ENCODE measurements around the gene LILRB5. TPM values are rescaled to one million over a fixed set of nuclear protein-coding genes. Genes with fewer than 3 reads are reported as not detected.

The LILRB5 gene
- total and polyA plus RNA-seq, 7 experiments from 2014 or later = 0.08 to 1.8 (median 1.2) TPM; not detected in 3

DNA sequence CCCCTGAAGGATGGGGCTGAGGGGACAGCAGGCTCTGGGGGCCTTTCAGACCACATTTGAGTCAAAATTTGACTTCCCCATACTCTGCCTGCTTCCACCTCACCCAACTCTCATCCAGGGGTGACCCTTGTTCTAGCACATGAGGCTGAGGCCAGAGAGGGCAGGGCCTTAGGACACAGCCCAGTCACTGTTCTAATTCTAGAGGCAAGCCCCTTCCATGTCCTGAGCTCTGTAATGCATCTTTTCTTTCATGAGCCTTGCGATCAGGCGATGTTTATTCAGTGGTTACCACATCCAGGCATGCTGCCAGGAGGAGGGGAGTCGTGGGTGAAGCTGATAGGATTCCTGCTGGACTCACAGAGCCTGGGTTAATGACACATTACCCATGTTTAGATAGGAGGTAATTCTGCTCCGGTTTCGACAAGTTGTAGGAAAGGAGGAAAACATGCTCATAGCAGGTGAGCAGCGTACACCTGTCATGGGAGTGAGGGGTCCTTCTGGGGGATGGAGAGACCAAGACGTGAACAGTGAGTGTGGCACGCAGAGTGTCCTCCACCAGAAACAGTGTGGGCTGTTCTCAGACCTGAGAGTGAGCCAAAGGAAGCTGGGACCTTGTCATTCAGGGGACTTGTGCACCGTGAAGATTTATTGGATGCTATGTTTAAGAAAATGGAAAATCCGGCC lies 47.1 kb downstream of the LILRB5 start:
- Histone ChIP-seq H3K27me3 (ENCODE audit: control insufficient read depth in 2 of 2, insufficient read depth in 2 of 2, low read length in 2 of 2) (no peaks in the 10 kb centered on the region), H3K27ac (ENCODE audit: low read depth, low read length) (peak overlapping the region; percentile 1), H3K36me3 (ENCODE audit: control insufficient read depth in 2 of 3, insufficient read depth in 3 of 3, low read length in 3 of 3) (peaks cover 3 to 29% (median 14%) of the 10 kb centered on the region in 3 experiments), H3K9me3 (ENCODE audit: control insufficient read depth in 2 of 3, low read length in 3 of 3) (no peaks in the 10 kb centered on the region), H3K4me1 (ENCODE audit: control insufficient read depth in 2 of 2, insufficient read depth in 2 of 2, low read length in 2 of 2) (peaks cover 47 to 48% of the 10 kb centered on the region in 2 donors), H3K4me3 (ENCODE audit: low read length) (no peak overlapping the region)
- POLR2A ChIA-PET = interaction anchor here (1.0 to 3.0 kb wide), 3 partner anchors 9 to 21 kb away, joined by 3 to 12 read pairs (median 6); partner anchors contain the start of genes MBOAT7 and RPS9
- DNase-seq (no peak), ATAC-seq (peak; percentile 46)
- peaks cover 2 to 34% (median 12%) of the 10 kb centered on the region in 5 donors for H3K36me3 Mint-ChIP-seq
- CTCF ChIA-PET = no interaction called here
- H3K27ac Mint-ChIP-seq = peak overlapping the region in 8 of 9 donors; percentile 3 to 82 (median 72)
- H3K27me3 Mint-ChIP-seq = no peaks in the 10 kb centered on the region
- peaks cover 37 to 65% (median 61%) of the 10 kb centered on the region in 7 donors for H3K4me1 Mint-ChIP-seq
- H3K4me3 Mint-ChIP-seq = peak overlapping the region; percentile 10 to 78 (median 56)
- no peaks in the 10 kb centered on the region for H3K9me3 Mint-ChIP-seq
- intact Hi-C loops (cut with micrococcal nuclease) = loop anchor here (1.0 to 2.0 kb wide), 3 partner anchors 9 to 21 kb away; partner anchors contain the start of gene MBOAT7 (in 1 of the 2)

- no peak for ATAC-seq
- H3K4me1 Mint-ChIP-seq = peaks cover 44 to 72% (median 68%) of the 10 kb centered on the region in 7 donors
Measured at GRCh38 chr19:54209058-54209810, 47.8 kb downstream of the LILRB5 start.

GRCh38 chr19:54208784-54209057 lies 48.4 kb downstream of the LILRB5 start:
- DNase-seq (no peak), ATAC-seq (no peak)
- Mint-ChIP-seq H3K27me3 (no peaks in the 10 kb centered on the region), H3K36me3 (peaks cover 4 to 40% (median 14%) of the 10 kb centered on the region in 5 donors), H3K9me3 (no peaks in the 10 kb centered on the region), H3K4me1 (peaks cover 45 to 77% (median 73%) of the 10 kb centered on the region in 7 donors), H3K4me3 (peak overlapping the region in 7 of 10 donors; percentile 59 to 78 (median 66)), H3K27ac (peak overlapping the region in 6 of 9 donors; percentile 25 to 82 (median 72))
- peaks cover 7 to 41% (median 14%) of the 10 kb centered on the region in 3 experiments for H3K36me3 ChIP-seq (ENCODE audit: control insufficient read depth in 2 of 3, insufficient read depth in 3 of 3, low read length in 3 of 3)
- no peaks in the 10 kb centered on the region for H3K27me3 ChIP-seq (ENCODE audit: control insufficient read depth in 2 of 2, insufficient read depth in 2 of 2, low read length in 2 of 2)
- intact Hi-C loops (cut with micrococcal nuclease) = loop anchor here in 1 of 2 donors (1.0 to 2.0 kb wide), 3 partner anchors 8 to 22 kb away; partner anchors contain the start of genes MBOAT7 and RPS9
- H3K4me1 ChIP-seq (ENCODE audit: control insufficient read depth in 2 of 2, insufficient read depth in 2 of 2, low read length in 2 of 2) = peaks cover 51 to 53% of the 10 kb centered on the region in 2 donors
- ChIA-PET CTCF (no interaction called here), POLR2A (interaction anchor here (1.5 to 3.0 kb wide), 2 partner anchors 12 to 20 kb away, joined by 4 to 12 read pairs; partner anchors contain the start of gene MBOAT7)
- H3K9me3 ChIP-seq (ENCODE audit: control insufficient read depth in 2 of 3, low read length in 3 of 3) = no peaks in the 10 kb centered on the region
- no peak overlapping the region for H3K27ac ChIP-seq (ENCODE audit: low read depth, low read length)
- H3K4me3 ChIP-seq (ENCODE audit: low read length) = no peak overlapping the region

More at GRCh38 chr19:54209058-54209810, 47.8 kb downstream of the LILRB5 start:
- ChIA-PET POLR2A (interaction anchor here (1.0 to 3.0 kb wide), 4 partner anchors 8 to 20 kb away, joined by 3 to 12 read pairs (median 5); partner anchors contain the start of genes MBOAT7 and RPS9), CTCF (no interaction called here)
- Histone ChIP-seq H3K27me3 (ENCODE audit: control insufficient read depth in 2 of 2, insufficient read depth in 2 of 2, low read length in 2 of 2) (no peaks in the 10 kb centered on the region), H3K27ac (ENCODE audit: low read depth, low read length) (peak overlapping the region; percentile 1), H3K9me3 (ENCODE audit: control insufficient read depth in 2 of 3, low read length in 3 of 3) (no peaks in the 10 kb centered on the region), H3K4me1 (ENCODE audit: control insufficient read depth in 2 of 2, insufficient read depth in 2 of 2, low read length in 2 of 2) (peaks cover 47 to 49% of the 10 kb centered on the region in 2 donors), H3K4me3 (ENCODE audit: low read length) (no peak overlapping the region), H3K36me3 (ENCODE audit: control insufficient read depth in 2 of 3, insufficient read depth in 3 of 3, low read length in 3 of 3) (peaks cover 4 to 36% (median 14%) of the 10 kb centered on the region in 3 experiments)
- Mint-ChIP-seq H3K9me3 (no peaks in the 10 kb centered on the region), H3K27me3 (no peaks in the 10 kb centered on the region), H3K36me3 (peaks cover 4 to 36% (median 14%) of the 10 kb centered on the region in 5 donors), H3K4me3 (peak overlapping the region in 5 of 10 donors; percentile 55 to 78 (median 59)), H3K27ac (peak overlapping the region in 5 of 9 donors; percentile 3 to 82 (median 55))
- intact Hi-C loops (cut with micrococcal nuclease) = loop anchor here in 1 of 2 donors (2.0 kb wide), 2 partner anchors 20 to 22 kb away; partner anchors contain the start of gene MBOAT7
- DNase-seq = no peak

DNA sequence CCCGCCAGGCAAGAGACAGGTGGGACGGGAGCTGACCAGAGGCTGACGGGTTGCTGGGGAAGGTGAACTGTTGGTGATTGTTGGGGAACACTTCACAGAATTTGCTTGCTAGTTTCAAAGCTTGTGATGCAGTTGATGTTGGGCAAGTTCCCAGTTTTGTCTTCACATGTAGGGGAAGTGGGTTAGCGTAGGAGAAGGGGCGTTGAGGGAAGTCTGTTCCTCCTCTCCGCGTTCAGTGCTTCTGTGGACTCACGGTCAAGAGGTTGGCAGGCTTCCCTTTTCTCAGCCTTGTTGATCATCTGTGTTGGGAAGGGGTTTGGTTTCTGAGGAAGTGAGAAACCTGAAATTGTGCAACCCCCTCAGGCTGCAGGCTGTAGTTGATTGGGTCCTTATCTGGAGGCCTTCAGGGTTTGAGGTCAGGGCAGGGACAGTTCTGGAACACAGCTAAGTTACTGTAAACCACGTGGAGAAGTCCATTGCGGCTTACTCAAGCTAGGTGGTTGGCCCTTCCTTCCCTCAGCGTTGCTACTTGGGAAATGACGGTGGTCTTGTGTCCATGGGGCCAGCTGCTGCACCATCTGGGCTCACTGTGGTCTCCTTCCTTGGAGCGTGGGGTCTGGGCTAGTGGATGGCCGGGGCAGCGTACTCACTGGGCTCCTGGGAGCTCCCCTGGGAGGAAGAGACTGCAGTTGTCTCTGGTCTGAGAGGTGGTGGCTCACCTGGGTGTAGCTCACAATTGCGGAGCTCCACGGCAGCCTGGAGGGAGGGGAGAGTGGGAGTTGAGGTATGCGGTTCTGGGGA lies 48.9 kb downstream of the LILRB5 start:
- intact Hi-C loops (cut with micrococcal nuclease) = loop anchor here in 1 of 2 donors (1.0 to 2.0 kb wide), 3 partner anchors 8 to 23 kb away; partner anchors contain the start of genes MBOAT7 and RPS9
- peak overlapping the region; percentile 22 to 82 (median 72) for H3K27ac Mint-ChIP-seq
- H3K36me3 ChIP-seq (ENCODE audit: control insufficient read depth in 2 of 3, insufficient read depth in 3 of 3, low read length in 3 of 3) = peaks cover 12 to 46% (median 14%) of the 10 kb centered on the region in 3 experiments
- ATAC-seq (peak; percentile 66), DNase-seq (peak in 8 of 9 donors; percentile 19 to 75 (median 52))
- H3K27me3 ChIP-seq (ENCODE audit: control insufficient read depth in 2 of 2, insufficient read depth in 2 of 2, low read length in 2 of 2) = no peaks in the 10 kb centered on the region
- H3K4me1 ChIP-seq (ENCODE audit: control insufficient read depth in 2 of 2, insufficient read depth in 2 of 2, low read length in 2 of 2) = peaks cover 56 to 58% of the 10 kb centered on the region in 2 donors
- peak overlapping the region; percentile 51 for H3K27ac ChIP-seq (ENCODE audit: low read depth, low read length)
- ChIA-PET POLR2A (interaction anchor here (0.6 to 3.0 kb wide), 4 partner anchors 12 to 52 kb away, joined by 3 to 12 read pairs (median 4); partner anchors contain the start of genes MBOAT7 and TSEN34), CTCF (no interaction called here)
- peaks cover 4 to 40% (median 14%) of the 10 kb centered on the region in 5 donors for H3K36me3 Mint-ChIP-seq
- peak overlapping the region; percentile 25 to 78 (median 64) for H3K4me3 Mint-ChIP-seq
- no peaks in the 10 kb centered on the region for H3K27me3 Mint-ChIP-seq
- H3K4me3 ChIP-seq (ENCODE audit: low read length) = no peak overlapping the region
- H3K4me1 Mint-ChIP-seq = peaks cover 45 to 83% (median 78%) of the 10 kb centered on the region in 7 donors
- H3K9me3 ChIP-seq (ENCODE audit: control insufficient read depth in 2 of 3, low read length in 3 of 3) = no peaks in the 10 kb centered on the region
- no peaks in the 10 kb centered on the region for H3K9me3 Mint-ChIP-seq

DNA sequence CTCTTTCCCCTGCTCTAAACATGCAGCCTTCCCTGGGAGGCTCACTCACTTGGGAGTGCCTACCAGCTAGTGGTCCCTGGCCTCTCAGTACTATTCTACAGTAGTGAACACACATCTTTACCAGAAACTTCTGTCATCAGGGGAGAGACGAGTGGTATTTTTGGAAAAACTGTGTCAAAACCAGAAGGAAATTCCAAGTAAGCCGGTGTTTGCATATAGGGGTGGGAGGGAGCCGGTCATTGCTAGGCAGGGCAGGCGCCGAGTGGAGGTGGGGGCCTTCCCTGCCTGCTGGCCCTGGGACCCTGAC lies 49.4 kb downstream of the LILRB5 start:
- intact Hi-C loops (cut with micrococcal nuclease) = no loop called here
- Mint-ChIP-seq H3K36me3 (peaks cover 4 to 44% (median 19%) of the 10 kb centered on the region in 5 donors), H3K27me3 (no peaks in the 10 kb centered on the region), H3K27ac (peak overlapping the region in 8 of 9 donors; percentile 22 to 82 (median 72)), H3K4me3 (peak overlapping the region; percentile 39 to 78 (median 64)), H3K4me1 (peaks cover 45 to 88% (median 83%) of the 10 kb centered on the region in 7 donors), H3K9me3 (no peaks in the 10 kb centered on the region)
- no peak overlapping the region for H3K4me3 ChIP-seq (ENCODE audit: low read length)
- ChIA-PET CTCF (interaction anchor here (1.2 kb wide), 1 partner anchor 24 kb away, joined by 4 read pairs; no protein-coding TSS in a partner anchor), POLR2A (interaction anchor here (0.5 to 3.0 kb wide), 5 partner anchors 11 to 52 kb away, joined by 3 to 12 read pairs (median 4); partner anchors contain the start of genes MBOAT7 and TSEN34)
- H3K4me1 ChIP-seq (ENCODE audit: control insufficient read depth in 2 of 2, insufficient read depth in 2 of 2, low read length in 2 of 2) = peaks cover 61 to 63% of the 10 kb centered on the region in 2 donors
- DNase-seq (no peak), ATAC-seq (no peak)
- H3K36me3 ChIP-seq (ENCODE audit: control insufficient read depth in 2 of 3, insufficient read depth in 3 of 3, low read length in 3 of 3) = peaks cover 18 to 52% (median 20%) of the 10 kb centered on the region in 3 experiments
- H3K27me3 ChIP-seq (ENCODE audit: control insufficient read depth in 2 of 2, insufficient read depth in 2 of 2, low read length in 2 of 2) = no peaks in the 10 kb centered on the region
- no peaks in the 10 kb centered on the region for H3K9me3 ChIP-seq (ENCODE audit: control insufficient read depth in 2 of 3, low read length in 3 of 3)
- peak overlapping the region; percentile 51 for H3K27ac ChIP-seq (ENCODE audit: low read depth, low read length)
